IPS-11a (cell line): ENCODE data around the gene ATAD3B.
"Not testable (repeated sequence)": the region's sequence is repeated elsewhere in the genome, so short reads cannot be mapped to it uniquely, and the experiment has no call there.

Experiments used
- H3K4me3 ChIP-seq: one replicate; pipeline ENCODE4 v1.5.1; 2013; ENCODE audit warnings: low read depth, low read length, control low read depth

ATAD3B gene

GRCh38 chr1:1450616-1451015 lies 20.9 kb upstream of the ATAD3B start:
- not testable (repeated sequence) for H3K4me3 ChIP-seq

- H3K4me3 ChIP-seq, result no peak overlapping the region
Observed at GRCh38 chr1:1451696-1452364, 19.7 kb upstream of the ATAD3B start.

- not testable (repeated sequence) for H3K4me3 ChIP-seq
Observed at GRCh38 chr1:1452365-1452739, 19.2 kb upstream of the ATAD3B start.

- H3K4me3 ChIP-seq, result no peak overlapping the region
Observed at GRCh38 chr1:1452882-1453281, 18.7 kb upstream of the ATAD3B start.

- not testable (repeated sequence) for H3K4me3 ChIP-seq
Observed at GRCh38 chr1:1454286-1455056, 17.1 kb upstream of the ATAD3B start.

GRCh38 chr1:1455366-1455884 lies 16.1 kb upstream of the ATAD3B start:
- H3K4me3 ChIP-seq, result no peak overlapping the region

- H3K4me3 ChIP-seq, result not testable (repeated sequence)
Observed at GRCh38 chr1:1455934-1456333, 15.6 kb upstream of the ATAD3B start.

GRCh38 chr1:1456683-1457255 lies 14.8 kb upstream of the ATAD3B start:
- H3K4me3 ChIP-seq, result not testable (repeated sequence)

- H3K4me3 ChIP-seq, result not testable (repeated sequence)
Observed at GRCh38 chr1:1459156-1459555, 12.4 kb upstream of the ATAD3B start.

- not testable (repeated sequence) for H3K4me3 ChIP-seq
Observed at GRCh38 chr1:1459711-1460110, 11.9 kb upstream of the ATAD3B start.

GRCh38 chr1:1460540-1461130 lies 10.9 kb upstream of the ATAD3B start:
- no peak overlapping the region for H3K4me3 ChIP-seq

GRCh38 chr1:1461721-1462317 lies 9.7 kb upstream of the ATAD3B start:
- no peak overlapping the region for H3K4me3 ChIP-seq

- H3K4me3 ChIP-seq, result no peak overlapping the region
Observed at GRCh38 chr1:1462318-1462966, 9.1 kb upstream of the ATAD3B start.

- H3K4me3 ChIP-seq, result no peak overlapping the region
Observed at GRCh38 chr1:1463312-1463711, 8.3 kb upstream of the ATAD3B start.

- not testable (repeated sequence) for H3K4me3 ChIP-seq
Observed at GRCh38 chr1:1468196-1468985, 3.2 kb upstream of the ATAD3B start.

GRCh38 chr1:1470626-1471388 lies 758 bp upstream of the ATAD3B start:
- peak overlapping the region; percentile 93 for H3K4me3 ChIP-seq

GRCh38 chr1:1472053-1472876 lies 700 bp downstream of the ATAD3B start:
- H3K4me3 ChIP-seq, result peak overlapping the region; percentile 61

- not testable (repeated sequence) for H3K4me3 ChIP-seq
Observed at GRCh38 chr1:1476011-1476410, 4.4 kb downstream of the ATAD3B start.
